A549 (cell line): Measurements from ENCODE around the gene DIS3L2.

Experiments
- CTCF ChIP-seq: fragments of >200 bp; sonication (Bioruptor Twin); formaldehyde crosslinking; IDR thresholded peaks from 3 replicates; pipeline ENCODE4 v1.5.1; 2016
- EP300 ChIP-seq, 2 experiments: fragments of >200 bp; sonication (Bioruptor Twin); formaldehyde crosslinking; IDR thresholded peaks; 2 replicates in 1 of 2; 3 replicates in 1 of 2; pipeline ENCODE4 v1.6.1; 2016 to 2017
- HEYL ChIP-seq: fragments of 250-450 bp; sonication (Bioruptor Pico); IDR thresholded peaks from 2 replicates; pipeline ENCODE4 v1.8.0; 2021; ENCODE audit warnings: mild to moderate bottlenecking, moderate library complexity
- JUN ChIP-seq, 2 experiments: fragments of >200 bp; sonication (Bioruptor Twin); formaldehyde crosslinking; IDR thresholded peaks; 2 replicates in 1 of 2; 3 replicates in 1 of 2; pipeline ENCODE4 v1.6.1; 2016 to 2017
- POLR2AphosphoS2 ChIP-seq: conservative IDR thresholded peaks from 2 replicates; pipeline ENCODE4 v1.6.1; 2012; ENCODE audit warnings: low read length, improper control_type of control experiment, inconsistent platforms
- RNF2 ChIP-seq: fragments of 200-600 bp; sonication (generic); IDR thresholded peaks from 2 replicates; pipeline ENCODE4 v1.6.1; 2016; ENCODE audit warnings: low read depth, mild to moderate bottlenecking, antibody characterized with exemption, moderate library complexity, borderline replicate concordance
- SMC3 ChIP-seq: fragments of >200 bp; sonication (Bioruptor Twin); formaldehyde crosslinking; IDR thresholded peaks from 3 replicates; pipeline ENCODE4 v1.6.1; 2018; ENCODE audit warnings: inconsistent platforms
- TF ChIP-seq, protein P1 (sequence below): IDR thresholded peaks from 2 replicates; pipeline ENCODE4 v1.6.1; 2012
- TF ChIP-seq, protein P2 (sequence below): fragments of 150-350 bp; IDR thresholded peaks from 2 replicates; pipeline ENCODE4 v1.6.1; 2014; ENCODE audit warnings: low read depth, mild to moderate bottlenecking, low read length

- TF ChIP-seq POLR2AphosphoS2 (no peak), CTCF (no peak), RNF2 (no peak), HEYL (CRISPR knock-in tag) (no peak), JUN (IDR thresholded peaks at IDR 0.05) (no peak), SMC3 (no peak), EP300 (IDR thresholded peaks at IDR 0.05) (no peak)
- TF ChIP-seq, protein P1, sequence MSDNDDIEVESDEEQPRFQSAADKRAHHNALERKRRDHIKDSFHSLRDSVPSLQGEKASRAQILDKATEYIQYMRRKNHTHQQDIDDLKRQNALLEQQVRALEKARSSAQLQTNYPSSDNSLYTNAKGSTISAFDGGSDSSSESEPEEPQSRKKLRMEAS = no peak
- TF ChIP-seq, protein P2, sequence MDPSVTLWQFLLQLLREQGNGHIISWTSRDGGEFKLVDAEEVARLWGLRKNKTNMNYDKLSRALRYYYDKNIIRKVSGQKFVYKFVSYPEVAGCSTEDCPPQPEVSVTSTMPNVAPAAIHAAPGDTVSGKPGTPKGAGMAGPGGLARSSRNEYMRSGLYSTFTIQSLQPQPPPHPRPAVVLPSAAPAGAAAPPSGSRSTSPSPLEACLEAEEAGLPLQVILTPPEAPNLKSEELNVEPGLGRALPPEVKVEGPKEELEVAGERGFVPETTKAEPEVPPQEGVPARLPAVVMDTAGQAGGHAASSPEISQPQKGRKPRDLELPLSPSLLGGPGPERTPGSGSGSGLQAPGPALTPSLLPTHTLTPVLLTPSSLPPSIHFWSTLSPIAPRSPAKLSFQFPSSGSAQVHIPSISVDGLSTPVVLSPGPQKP = no peak
Observed at GRCh38 chr2:232097758-232098157, 136.2 kb downstream of the DIS3L2 start.
